H1 (cell line): ENCODE results near the gene MEF2B. TPM values are rescaled to one million over a fixed set of nuclear protein-coding genes. Genes with fewer than 3 reads are reported as not detected.

Source experiments
- BCL11A ChIP-seq, 2 experiments: IDR thresholded peaks; one replicate each; pipeline ENCODE4 v1.6.1; 2011; ENCODE audit warnings: low read depth in 2 of 2, low read length in 2 of 2, mild to moderate bottlenecking in 2 of 2
- GABPA ChIP-seq: IDR thresholded peaks from 2 replicates; pipeline ENCODE4 v1.6.1; 2011; ENCODE audit warnings: mild to moderate bottlenecking, low read length, moderate library complexity, borderline replicate concordance; ENCODE audit not compliant: insufficient read depth
- HDAC6 ChIP-seq: IDR thresholded peaks from one replicate; pipeline ENCODE4 v1.7.1; 2012; ENCODE audit warnings: low read depth, mild to moderate bottlenecking, inconsistent platforms, low read length, moderate library complexity
- RXRA ChIP-seq: IDR thresholded peaks from 2 replicates; pipeline ENCODE4 v1.6.1; 2011; ENCODE audit warnings: low read depth, mild to moderate bottlenecking, low read length, moderate library complexity; ENCODE audit not compliant: insufficient read depth
- SIRT6 ChIP-seq: IDR thresholded peaks from one replicate; pipeline ENCODE4 v1.7.1; 2012; ENCODE audit warnings: low read length, inconsistent platforms
- USF2 ChIP-seq: IDR thresholded peaks from 2 replicates; pipeline ENCODE4 v1.6.1; 2011; ENCODE audit warnings: low read length, improper control_type of control experiment
- polyA plus RNA-seq, 7 experiments: library from polyadenylated mRNA; depleted of rRNA in 3 of 7; stranded (reverse) in 5 of 7; unstranded in 2 of 7; fragments of >200 nt in 5 of 7; fragments of 200-250 nt in 2 of 7; gene quantifications; 1 replicate in 5 of 7; 2 replicates in 1 of 7; 4 replicates in 1 of 7; pipeline versions ENCODE4 v1.2.1 to v1.2.3, GENCODE V29; 2011 to 2013; ENCODE audit warnings: missing spikeins in 2 of 7, mixed read lengths in 2 of 7
- total RNA-seq: library from RNA; stranded (reverse); fragmentation: NEBNext Ultra II Directional; extraction: Animal tissue kit (Norgen Biotek cat#: 25700); gene quantifications from 2 replicates; pipeline ENCODE4 v1.2.1, GENCODE V29; 2021

The MEF2B gene
- total and polyA plus RNA-seq, 2 of the 8 experiments (the other 6 are each of a cell fraction or from before 2014, with no cell fraction given), result 2.8 to 3.7 TPM

- TF ChIP-seq USF2, result no peak
- no peak for TF ChIP-seq SIRT6
- TF ChIP-seq HDAC6, result no peak
- TF ChIP-seq RXRA, result no peak
- TF ChIP-seq GABPA, result no peak
- TF ChIP-seq BCL11A (IDR thresholded peaks at IDR 0.05; ENCODE audit: low read depth in 2 of 2, low read length in 2 of 2), result no peak
These were observed 14.4 kb downstream of the MEF2B start (continued) for GRCh38 chr19:19155495-19156219.
